ENCODE measurements around the gene SPG7.

GRCh38 chr16:89484923-89485679 is 23.1 kb upstream of the SPG7 start:
- TF ChIP-seq POLR2A (IDR thresholded peaks at IDR 0.05; ENCODE audit: low read length): no peak
- no peak for TF ChIP-seq GATA1 (IDR thresholded peaks at IDR 0.05; ENCODE audit: low read depth, low read length)
